GM18519 (cell line): Measurements from ENCODE around the gene RNF141.

Experiments used
- ATAC-seq: cut with Tn5 transposase; IDR thresholded peaks from one replicate; pipeline ENCODE4 v1.9.1; 2021; ENCODE audit warnings: mild to moderate bottlenecking, moderate library complexity; ENCODE audit not compliant: unreplicated experiment, low FRiP score

Gene RNF141

DNA sequence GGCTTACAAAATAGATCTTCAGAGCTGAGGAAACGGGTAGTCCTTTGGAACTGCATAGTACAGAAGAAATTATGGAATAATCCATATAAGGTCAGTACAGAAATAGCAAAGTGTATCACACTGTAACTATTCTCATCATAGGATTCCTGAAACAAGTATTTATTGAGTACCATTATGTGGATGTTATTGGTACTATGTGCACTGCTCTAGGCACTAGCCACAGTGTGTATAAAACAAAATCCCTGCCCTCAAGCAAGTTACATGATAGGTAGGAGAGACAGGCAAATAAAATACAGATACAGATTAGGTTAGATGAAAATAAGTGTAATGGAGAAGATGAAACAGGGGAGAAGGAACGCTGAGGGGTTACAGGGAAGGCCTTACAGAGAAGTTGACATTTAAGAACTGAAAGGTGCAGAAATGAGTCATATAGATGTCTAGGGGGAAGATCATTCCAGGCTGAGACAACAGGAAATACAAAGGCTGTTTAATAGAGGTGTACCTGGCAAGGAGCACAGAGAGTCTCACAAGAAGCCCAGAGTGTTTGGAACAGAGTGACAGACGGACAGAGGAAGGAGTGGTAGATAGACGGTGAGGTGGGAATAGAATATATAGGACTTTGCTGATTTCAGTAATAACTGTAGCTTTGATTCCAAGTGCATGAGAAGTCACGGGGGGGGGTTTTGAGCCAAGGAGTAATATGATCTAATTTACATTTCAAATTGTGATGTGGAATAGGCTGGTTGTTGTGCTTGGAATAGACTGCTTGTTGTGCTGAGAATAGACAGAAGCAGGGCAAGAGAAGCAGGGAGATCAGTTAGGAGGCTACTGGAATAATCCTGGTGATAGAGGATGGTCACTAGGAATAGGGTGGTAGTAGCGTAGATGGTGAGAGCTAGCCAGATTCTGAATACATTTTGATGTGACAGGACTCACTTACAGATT lies 13.7 kb downstream of the RNF141 start:
- ATAC-seq = no peak

DNA sequence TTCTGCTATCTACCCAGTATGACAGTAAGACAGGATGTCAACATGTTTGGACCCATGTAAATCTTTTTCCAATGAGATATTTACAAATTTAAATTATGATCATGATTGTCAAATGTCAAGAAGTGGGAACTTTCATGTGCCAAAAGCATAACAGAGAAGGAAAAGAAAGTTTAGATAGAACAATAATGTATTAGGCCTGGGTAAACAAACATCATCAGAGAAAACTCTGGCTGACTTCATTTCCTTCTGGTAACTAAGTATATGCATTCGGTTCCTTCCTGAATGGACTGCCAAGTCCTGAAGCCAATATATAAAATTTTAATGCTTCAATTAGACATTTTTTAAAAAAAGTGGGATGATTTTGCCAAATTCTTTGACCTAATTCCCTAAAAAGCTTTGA lies 16.5 kb downstream of the RNF141 start:
- ATAC-seq = no peak

DNA sequence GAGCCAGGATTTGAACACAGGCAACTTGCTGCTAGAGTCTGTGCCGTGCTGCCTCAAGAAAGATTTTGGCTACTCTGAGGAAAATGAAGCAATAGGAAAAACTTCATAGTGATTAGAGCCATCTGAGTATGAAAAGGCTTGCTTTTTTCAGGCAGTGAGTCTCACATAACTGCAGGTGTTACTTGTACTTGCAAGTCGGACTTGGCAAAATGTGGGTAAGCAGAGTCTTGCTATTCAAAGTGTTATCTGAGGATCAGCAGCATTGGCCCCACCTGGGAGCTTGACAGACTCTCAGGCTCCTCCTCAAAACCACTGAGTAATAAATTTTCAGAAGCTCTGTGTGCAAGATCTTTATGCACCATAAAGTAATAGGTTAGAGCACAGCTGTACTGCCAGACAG lies 18.1 kb downstream of the RNF141 start:
- ATAC-seq = no peak

DNA sequence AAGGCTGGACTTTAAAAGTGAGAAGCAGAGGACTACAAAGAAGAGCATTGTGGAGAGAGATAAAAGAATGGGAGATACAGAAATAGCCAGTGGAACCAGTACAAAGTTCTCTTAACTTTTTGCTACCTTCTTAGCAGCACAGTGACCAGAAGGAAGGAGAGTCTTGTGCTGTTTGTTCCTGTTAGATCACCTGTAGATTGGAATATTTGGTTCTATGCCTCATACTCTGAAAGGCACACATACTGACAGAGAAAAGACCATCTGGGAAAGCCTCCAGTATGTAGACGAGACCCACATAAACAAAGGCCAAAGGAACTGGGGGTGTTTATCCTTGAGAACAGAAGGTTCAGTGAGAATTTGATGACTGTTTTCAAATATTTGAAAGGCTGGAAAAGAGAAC lies 18.7 kb downstream of the RNF141 start:
- no peak for ATAC-seq

DNA sequence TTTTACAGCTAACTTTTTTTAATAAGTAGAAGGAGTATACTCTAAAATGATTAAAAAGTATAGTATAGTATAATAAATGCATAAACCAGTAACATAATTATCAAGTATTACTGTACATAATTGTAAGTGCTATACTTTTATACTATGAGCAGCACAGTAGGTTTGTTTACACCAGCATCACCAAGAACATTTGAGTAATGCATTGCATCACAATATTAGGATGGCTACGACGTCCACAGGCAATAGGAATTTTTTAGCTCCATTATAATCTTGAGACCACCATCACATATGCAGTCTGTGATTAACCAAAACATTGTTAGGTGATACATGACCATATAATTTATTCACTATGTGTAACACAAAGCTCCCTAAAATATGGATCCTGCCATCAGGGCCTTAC lies 20.4 kb downstream of the RNF141 start:
- ATAC-seq = no peak

DNA sequence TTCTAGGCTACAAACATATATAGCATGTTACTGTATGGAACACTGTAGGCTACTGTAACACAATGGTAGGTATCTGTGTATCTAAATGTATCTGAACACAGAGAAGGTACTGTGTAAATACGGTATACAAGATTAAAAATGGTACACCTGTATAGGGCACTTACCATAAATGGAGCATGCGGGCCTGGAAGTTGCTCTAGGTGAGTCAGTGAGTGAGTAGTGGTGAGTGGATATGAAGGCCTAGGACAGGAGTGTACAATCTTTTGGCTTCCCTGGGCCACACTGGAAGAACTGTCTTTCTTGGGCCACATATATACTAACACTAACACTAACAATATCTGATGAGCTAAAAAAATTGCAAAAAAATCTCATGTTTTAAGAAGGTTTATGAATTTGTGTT lies 21.4 kb downstream of the RNF141 start:
- ATAC-seq = no peak

DNA sequence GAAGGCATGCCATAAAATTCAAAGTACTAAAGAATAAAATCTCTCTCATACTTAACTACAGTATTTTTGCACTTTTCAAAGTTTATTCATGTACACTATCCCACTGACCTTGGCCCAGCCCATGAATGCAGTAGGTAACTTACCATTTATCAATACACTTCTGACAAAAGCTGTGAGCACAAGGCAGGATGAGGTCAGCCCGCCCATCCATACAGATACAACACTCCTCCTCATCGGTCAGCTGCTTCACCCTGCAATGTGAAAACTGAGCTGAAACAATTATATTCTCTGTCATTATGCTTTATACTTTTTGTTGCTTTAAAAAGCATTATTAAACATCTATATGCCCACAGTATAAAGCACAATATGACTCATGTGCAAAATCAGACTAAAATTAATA lies 22.1 kb downstream of the RNF141 start:
- no peak for ATAC-seq

DNA sequence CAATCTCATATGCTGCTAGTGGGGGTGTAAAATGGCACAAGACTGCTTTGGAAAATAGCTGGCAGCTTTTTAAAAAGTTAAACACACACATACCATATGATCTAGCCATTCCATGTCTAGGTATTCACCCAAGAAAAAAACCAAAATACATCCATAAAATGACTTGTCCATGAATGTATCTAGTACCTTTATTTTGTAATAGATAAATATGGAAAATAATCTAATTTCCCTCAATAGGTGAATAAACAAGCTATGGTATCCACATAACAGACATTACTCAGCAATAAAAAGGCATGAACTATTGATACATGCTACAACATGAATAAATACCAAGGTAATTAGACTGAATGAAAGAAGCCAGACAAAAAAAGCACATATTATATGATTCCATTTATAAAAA lies 22.9 kb downstream of the RNF141 start:
- no peak for ATAC-seq

DNA sequence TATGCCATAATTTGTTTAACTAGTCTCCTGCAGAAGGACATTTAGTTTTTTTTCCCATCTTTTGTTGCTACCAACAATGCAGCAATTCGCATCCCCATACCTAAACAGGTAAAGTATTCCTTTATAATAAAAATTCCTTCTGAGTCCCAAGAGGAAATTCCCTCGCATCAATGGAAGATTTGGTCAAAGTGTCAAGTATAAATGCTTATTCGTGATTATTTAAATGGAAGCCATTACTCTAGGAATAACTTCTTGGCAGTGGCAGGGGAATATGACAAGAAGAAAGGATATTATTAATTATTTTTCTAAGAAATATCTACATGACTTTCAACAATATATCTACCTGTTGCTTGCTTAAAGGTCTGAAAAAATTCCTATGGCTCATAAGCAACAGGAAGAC lies 25.6 kb downstream of the RNF141 start:
- no peak for ATAC-seq

DNA sequence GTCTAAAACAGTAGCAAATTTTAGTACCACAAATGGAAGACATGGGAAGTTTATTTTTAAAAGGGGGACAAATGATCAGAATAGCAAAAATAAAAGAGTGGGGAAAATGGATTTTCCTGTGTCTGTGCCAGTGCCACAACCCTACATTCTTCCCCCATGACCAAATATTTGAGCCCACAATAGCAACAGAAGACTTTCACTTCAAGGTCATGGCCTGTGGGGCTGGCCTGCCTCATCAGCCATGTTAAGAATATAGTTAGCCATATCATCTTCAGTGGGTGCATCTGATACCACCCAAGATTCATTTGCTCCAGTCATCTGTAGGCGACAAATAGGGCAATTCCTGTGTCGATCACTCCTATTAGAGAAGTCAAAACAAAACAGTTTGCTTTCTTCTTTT lies 26.3 kb downstream of the RNF141 start:
- no peak for ATAC-seq

DNA sequence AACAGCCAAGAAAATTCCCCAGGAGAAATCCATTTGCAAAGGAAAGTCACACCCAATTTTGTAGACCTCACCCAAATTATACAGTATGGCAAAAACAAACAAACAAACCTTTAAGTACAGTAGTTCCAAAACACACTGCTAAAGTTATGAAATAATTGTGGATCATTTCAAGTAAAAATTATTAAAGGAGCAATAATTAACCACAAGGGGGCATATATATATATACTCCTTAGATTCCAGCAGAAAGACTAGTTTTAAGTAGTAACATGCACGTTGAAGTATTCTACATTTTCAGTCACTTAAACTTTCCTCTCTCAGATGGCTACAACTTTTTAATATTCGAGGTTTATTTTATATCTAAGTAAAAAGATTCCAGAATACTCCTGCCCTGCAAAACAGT lies 26.8 kb downstream of the RNF141 start:
- no peak for ATAC-seq

DNA sequence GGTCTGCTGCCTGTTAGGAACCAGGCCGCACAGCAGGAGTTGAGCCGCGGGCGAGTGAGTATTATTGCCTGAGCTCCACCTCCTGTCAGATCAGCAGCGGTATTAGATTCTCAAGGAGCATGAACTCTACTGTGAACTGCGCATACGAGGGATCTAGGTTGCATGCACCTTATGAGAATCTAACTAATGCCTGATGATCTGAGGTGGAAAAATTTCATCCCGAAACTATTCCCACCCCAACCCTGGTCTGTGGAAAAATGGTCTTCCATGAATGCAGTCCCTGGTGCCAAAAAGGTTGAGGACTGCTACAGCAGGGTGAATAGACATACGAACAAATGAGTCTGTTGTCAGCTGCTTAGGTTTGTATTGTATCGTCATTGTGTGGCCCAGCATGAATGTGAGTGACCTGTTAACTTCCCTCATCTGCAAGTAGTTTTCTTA lies 29.8 kb downstream of the RNF141 start:
- ATAC-seq = no peak

DNA sequence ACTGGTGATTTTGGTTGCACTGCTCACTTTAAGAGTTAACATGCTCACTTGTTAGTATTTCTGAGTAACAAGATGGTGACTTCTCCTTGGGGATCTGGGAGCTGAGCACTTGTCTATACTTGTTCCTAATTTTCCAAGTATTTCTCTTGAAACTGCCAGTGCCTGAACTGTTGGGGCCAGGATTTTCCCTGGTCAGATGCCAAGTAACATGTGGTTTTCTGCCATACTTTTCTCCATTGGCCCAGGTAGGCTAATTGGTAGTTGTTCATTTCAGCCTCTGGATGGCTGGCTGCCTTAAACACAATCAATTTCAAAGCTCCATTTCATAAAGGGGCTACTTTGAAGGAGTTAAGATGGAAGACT lies 35.0 kb downstream of the RNF141 start:
- ATAC-seq = no peak

DNA sequence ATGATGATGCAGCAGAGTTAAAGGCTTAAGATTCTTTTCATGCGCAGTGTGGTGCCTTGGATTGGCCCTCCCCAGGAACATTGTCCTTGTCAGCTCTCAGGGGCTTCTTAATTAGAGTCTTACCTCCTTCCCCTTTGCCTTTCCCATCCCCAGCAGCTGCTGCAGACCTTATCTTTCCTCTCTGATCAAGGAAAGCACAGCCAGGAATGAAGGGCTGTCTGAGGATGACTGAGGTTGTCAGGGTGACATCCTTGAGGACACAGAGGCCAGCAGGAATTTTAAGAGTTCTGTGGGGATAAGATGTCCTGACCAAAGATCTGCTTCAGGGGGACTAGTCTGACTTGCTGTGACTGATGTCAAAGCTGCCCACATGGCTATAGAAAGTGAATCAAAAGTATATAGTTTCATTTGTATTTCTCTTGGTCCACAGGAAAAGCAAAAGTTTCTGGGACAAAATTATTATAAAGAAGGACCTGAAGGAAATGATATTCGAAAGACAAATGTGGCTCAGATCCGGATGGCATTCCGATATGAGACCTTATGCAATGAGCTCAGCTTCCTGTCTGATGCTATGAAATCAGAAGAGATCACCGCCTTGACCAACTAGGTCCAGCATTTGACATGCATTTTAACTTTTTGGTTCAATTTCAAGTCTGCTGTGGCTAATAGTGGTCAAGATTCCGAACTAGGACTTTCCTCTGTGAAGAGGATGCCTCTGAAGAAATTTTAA lies 35.5 kb downstream of the RNF141 start:
- no peak for ATAC-seq

DNA sequence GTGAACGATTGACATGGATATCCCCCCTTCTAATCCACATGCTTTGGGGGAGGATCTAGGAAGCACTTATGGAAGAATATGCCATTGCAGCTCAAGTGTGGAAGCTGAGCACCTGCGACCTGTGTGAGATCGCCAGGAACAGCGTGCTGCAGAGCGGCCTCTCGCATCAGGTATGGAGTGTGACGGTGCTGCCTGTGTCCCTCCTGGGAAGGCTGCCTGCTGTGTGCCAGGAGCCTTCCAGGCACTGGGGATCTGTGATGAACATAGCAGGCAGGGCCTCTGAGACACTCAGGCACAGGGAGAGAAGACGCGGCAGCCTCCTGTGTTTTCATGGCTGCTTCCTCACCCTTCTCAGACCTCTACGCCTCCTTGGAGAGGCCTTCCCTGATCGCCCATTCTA lies 36.5 kb downstream of the RNF141 start:
- ATAC-seq = no peak

DNA sequence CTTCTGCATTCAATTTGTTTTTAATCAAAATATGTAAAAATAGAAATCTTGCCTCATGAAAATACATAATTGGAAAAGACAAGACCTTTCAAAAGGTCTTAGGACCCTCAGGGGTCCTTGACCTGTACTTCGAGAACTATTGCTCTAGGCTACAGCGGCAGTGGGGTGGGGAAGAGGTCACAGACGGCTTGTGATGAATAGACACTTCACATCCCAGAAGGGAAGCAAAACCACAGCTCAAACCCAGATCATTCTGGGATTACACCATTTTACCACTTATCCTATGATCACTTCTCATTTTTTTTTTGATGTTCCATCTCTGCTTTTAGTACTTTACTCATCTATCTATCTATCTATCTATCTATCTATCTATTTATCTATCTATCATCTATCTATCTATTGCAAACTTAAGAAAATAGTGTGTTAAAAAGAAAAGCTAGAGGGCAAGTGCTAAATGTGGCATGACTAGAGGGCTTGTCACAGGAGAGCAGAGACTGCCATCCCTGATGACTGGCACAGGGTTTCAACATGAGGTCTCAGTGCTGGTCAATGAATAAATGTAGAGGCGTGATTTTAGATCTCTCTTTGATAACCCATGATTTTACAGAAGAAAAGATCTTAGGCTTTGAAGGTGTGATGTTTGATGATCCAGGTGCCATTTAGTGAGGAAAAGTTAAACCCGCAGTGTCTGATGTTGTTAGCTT lies 37.1 kb downstream of the RNF141 start:
- ATAC-seq = no peak

DNA sequence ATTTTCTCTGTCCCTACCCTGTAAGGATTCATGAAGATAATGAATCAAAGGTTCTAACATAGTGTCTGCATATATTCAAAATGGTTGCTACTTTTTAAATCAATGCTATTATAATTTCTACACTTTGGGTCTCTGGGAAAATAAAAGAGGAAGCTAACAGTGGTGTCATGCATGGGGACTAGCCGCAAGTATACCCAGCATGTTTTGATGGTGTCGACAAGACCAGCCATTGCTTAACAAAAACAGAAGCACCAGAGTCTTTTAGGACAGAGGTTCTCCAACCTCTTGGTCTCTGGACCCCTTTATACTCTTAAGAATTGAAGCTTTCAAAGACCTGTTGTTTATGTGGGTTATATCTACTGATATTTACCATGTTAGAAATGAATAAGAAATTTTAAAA lies 37.8 kb downstream of the RNF141 start:
- no peak for ATAC-seq

DNA sequence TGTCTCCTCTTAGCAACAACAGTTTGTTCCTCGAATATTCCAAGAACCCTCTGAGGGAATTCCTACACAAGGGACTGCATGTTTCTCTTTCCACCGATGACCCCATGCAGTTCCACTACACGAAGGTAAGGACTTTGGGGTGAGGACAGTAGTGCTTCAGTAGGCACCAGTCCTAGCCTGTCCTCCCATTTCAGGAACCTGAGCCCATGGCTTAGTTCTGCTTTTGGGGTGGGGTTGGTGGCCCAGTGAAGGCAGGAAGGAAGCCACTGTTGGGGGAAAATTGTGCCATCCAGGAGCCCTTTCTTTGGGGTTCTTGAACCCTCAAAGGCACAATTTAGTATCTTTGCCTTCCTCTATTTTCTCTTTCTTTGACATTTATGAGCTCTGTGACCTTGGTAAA lies 38.2 kb downstream of the RNF141 start:
- no peak for ATAC-seq

DNA sequence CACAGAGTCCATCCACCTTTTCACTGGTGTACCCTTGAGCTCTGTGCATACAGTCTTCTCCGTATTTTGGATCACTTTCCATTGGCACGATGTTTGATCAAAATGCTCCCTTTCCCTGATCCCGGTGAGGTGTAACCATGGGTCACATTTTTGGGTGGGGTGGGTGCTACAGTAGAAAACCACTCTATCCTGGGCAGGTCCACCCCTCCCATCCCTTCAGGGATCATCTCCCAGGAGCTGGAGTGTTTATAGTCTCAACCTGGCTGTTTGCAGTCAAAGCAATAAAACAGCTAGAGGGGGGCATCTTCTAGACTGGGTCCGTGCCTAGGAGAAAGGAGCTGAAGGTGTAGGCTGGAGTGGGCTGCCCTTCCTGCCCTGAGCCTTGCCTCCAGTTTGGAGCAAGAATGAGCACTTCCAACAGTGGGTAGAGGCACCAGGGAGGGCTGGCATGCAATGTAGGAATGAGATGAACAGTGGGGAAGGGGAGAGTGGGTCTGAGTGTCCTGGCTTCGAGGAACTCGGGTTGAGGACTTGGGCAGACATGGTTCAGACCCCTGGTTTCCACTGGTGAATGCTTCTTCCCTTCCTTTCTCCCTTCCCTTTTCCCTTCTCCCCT lies 38.8 kb downstream of the RNF141 start:
- no peak for ATAC-seq

DNA sequence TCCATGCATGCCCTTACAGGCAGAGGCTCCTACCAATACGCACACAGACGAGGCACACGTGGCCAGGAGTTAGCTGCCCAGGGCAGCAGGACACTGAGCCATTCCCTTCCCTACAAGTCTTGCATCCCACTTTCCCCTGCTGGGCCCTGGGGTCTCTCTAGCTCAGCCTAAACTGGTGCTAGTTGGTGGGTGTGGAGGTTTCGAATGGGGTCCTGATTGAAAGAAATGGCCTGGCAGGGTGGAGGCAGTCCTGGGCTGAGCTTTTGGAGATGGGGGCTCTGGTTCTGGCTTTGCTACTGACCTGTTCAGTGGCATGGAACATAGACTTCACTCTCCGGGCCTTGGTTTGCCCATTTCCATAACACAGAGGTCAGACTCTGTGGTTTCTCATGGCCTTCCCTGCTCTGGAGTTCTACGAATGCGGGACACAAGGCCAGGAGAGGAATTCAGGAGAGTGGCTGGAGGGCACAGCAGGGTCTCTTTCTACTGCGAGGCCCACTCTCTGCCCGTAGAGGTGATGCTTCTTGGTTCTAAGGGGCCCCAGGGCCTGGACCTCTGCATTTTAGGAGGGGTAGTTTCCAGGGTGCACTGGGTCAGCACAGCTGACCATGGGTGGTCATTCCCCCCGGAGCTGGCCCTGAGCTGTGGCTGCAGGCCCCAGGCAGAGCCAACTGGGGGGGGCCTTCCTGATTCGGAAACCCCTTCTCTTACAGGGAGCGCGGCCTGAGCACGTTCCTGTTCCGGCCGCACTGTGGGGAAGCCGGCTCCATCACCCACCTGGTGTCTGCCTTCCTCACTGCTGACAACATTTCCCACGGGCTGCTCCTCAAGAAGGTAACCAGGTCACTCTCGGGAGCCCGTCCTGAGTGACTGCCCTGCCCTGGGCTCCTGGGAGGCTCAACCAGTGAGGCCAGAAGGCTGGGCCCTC lies 40.0 kb downstream of the RNF141 start:
- ATAC-seq = no peak
